HT-29 (cell line): ENCODE measurements around the gene LYSMD2. TPM values are rescaled to one million over a fixed set of nuclear protein-coding genes. Genes with fewer than 3 reads are reported as not detected.

Experiments
- DNase-seq: peaks from one replicate; pipeline ENCODE4 v3.0.0-alpha.2; 2015; ENCODE audit warnings: low spot score
- total RNA-seq: library from RNA; depleted of rRNA; stranded (reverse); fragments of >200 nt; shearing (Covaris generic); gene quantifications from 2 replicates; pipeline ENCODE4 v1.2.3, GENCODE V29; 2014

The LYSMD2 gene
- total RNA-seq, 1 experiment from 2014 or later, result 13.2 TPM

DNA sequence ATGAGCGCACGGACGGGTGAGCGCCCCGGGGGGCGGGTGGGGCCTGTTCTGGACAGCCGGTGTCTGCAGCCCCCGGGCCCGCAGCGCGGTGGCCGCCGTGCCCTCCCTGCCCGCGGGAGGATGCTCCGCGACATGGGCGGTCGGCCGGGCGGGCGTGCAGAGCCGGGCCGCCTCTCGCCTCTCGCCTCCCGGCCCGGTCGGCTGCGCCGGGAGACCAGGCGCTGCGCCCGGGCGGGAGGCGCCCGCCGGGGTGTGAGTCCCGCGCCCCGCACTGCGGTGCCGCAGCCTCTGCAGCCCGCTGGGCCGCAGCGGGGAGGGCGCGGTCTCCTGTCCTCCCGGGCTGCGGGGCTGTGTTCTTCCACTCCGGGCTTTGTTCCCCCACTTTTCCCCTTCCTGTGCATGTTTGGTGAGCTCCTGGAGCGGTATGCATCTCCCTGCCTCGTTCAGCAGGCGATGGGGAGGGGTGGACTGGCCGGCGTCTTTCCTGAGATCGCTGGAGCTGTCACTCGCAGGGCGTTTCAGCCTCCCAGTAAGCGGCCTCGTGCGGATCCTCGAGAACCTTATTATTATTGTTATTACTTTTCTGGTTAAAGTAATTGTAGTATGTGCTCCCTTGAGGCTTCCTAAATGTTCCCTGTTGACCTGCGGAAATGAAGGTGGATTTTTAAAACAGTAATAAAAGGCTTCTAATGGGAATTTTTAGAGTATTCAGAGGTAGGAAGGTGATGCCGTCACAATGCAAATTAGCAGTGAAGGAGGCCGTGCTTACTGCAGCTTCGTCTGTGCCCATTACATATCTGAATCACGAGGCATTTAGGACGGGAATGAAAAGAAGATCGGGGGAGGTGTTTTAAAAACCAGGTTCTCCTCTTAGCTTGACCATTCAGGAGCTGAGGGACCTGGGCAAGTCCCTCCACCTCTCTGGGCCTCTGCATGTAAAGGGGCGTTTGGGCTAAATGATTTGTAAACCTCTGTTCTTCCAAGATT, 14.5 kb upstream of the LYSMD2 start:
- peak; percentile 44 for DNase-seq

DNA sequence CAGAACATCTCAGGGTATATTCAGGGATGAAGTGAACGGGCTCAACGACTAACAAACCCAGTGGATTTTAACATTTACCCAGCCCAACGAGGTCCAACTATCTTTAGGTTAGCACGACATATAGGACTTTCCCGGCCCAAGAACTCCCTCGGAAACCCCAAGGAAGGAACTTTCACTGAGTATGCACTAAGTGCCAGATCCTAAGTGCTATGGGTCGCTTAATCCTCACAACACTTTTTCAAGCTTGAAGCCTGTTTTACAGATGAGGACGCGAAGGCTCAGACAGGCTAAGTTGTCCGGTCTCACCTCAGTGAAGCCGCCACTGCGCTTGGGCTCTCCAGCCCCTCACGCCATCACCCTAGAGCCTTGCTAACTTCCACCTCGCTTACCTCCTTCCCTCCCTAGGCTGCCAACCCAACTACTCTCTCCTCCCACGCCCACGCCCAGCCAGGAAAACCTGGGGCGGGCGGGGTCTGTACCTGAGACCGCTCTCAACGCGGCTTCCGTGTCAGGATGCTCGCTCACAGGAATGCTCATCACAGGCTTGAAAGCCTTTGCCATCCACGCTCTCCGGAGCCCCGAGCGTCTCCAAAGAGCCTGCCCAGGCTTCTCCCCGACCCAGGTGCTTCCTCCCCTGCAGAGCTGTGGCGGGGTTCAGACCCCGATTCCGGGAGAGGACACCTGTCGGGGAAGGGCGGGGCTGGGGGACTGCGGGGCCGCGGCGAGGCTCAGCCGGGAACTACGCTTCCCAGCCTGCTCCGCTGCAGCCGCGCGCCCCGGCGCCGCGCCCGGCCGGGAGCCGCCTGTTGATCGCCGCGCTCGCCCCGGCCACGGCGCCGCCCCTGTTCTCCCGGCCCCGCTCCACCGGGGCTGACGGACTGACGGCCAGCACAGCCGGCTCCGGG, 13.6 kb upstream of the LYSMD2 start, which contains the start of gene TMOD2:
Gene TMOD2 (plus strand): TSS at position 806 of the 905 bp plus-strand sequence. CDS start 14,845 bp downstream, outside the sequence.
- peak; percentile 60 for DNase-seq

DNA sequence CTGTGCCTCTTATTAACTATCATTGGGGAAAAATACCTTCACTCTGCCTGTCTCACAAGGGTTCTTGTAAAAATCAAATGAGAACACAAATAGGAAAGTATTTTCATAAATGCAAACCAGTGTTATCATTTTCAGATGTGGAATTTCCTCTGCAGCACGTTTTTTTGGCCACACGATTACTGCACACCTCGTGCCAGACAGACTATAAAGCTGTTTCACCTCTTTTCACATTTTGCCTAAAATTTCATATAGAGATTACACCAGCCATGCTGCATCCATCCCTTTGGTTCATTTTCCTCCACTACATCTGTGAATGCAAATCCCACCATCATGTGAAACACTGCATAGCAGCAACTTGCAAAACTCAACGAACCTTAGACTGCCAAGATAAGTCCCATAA, 12.7 kb upstream of the LYSMD2 start:
- no peak for DNase-seq

DNA sequence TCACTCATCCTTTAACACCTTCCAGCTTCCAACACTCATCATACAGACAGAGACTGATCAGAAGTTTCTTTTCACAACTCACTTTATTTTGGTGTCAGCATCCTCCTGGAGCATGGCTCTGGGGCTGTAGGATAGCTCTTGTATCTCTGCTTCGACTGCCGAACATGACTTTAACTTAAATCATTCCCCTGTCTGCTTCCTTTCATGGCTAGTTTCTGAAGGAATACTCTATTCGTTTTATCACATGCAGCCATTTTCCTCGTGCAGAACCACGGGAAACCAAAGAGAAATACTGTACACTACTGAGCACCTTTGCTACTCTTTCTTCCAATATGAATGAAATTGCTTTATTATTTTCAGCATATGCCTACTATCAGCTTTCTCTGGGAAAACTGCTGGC, 11.9 kb upstream of the LYSMD2 start:
- DNase-seq, result no peak

DNA sequence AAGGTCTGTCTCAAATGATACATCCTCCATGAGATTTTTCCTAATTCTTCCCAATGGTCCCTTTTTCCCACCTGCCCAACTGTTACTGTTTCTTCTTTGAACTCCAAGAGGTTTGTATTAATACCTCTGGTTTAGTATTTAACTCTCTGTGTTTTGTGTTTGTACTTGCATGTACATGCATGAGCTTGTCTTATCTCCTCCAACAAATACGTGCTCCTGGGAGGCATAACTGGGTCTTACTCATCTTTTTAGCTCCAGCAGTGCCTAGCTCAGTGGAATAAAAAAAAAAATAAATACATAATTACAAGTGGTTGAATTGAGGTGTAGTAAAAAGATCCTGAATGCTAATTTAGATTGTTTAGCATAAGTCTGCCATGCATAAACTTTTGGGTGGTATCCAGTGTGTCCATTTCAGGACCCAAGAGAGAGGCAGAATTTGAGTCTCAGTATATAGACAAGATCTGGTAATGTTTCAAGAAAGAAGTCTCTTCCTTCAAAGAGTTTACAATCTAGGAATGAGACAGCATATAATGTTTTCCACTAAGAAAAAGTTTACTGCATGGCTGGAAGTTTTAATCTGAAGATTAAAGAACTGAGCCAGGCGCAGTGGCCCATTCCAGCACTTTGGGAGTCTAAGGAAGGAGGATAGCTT, 1.7 kb upstream of the LYSMD2 start:
- DNase-seq, result no peak

DNA sequence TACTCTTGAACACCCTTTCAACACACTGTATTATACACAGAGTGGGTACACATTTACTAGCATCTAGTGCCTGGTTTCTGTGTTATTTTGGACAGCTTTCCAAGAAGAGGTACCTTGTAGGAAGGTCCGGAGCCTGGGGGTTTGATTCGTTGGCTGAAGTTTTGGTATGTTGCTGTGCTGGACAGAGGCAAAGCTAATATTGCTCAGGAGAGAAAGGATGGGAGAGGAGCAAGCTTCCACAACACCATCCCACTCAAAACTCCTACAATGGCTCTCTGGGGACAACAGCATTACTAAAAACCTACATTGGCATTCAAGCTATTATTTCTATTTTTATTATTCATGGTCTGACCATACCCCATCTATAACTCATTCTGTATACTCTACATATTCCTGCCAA, 1.1 kb upstream of the LYSMD2 start:
- no peak for DNase-seq

DNA sequence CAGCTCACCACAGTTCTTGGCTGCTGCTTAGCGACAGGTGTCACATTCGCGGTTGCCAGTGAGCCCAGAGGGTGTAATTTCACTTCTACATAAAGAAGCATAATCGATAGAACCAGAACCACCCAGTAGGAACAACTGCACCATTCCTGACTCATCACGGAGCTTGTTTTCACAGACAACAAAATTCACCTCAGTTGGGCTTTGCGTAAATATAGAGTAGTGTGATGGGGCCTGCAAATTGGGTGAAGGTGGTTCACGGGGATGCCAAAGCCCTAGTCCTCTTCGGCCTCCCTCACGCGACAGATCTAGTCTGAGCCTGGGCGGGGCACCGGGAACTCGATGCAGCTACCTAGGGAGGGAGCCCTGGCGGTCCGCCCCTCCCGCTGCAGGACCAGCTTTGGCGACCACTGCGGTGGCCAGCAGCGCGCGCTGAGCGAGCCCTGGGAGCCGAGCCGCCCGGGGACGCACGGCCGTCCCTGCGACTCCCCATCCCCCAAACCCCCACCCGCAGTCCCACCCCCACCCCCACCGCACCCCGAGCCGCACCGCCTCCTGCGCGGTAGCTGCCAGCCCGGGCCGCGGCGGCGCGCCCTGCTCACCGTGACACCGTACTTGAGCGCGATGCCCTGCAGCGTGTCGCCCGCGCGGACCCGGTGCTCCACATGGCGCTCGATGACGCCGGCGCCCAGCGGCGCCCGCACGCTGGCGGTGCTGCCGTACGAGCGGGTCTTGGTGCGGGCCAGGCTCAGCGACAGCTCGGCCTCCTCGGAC, 519 bp downstream of the LYSMD2 start:
- DNase-seq, result peak; percentile 58

DNA sequence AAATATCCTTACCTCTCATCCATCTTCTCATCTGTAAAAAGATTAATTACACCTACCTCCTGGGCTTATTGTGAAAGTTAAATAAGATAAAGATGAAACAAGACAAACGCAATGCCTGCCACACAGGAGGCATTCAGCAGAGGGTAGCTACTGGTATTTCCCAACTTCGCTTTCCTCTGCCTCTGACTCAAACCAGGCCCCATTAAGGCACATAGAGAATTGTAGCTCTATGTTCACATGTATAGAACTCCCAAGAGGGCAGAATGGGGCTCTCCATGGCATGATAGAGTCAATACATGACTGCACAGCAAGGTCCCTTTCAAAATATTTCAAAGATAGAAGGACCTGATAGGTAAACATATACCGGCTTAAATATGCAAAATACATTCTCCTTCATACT, 1.4 kb downstream of the LYSMD2 start:
- no peak for DNase-seq

DNA sequence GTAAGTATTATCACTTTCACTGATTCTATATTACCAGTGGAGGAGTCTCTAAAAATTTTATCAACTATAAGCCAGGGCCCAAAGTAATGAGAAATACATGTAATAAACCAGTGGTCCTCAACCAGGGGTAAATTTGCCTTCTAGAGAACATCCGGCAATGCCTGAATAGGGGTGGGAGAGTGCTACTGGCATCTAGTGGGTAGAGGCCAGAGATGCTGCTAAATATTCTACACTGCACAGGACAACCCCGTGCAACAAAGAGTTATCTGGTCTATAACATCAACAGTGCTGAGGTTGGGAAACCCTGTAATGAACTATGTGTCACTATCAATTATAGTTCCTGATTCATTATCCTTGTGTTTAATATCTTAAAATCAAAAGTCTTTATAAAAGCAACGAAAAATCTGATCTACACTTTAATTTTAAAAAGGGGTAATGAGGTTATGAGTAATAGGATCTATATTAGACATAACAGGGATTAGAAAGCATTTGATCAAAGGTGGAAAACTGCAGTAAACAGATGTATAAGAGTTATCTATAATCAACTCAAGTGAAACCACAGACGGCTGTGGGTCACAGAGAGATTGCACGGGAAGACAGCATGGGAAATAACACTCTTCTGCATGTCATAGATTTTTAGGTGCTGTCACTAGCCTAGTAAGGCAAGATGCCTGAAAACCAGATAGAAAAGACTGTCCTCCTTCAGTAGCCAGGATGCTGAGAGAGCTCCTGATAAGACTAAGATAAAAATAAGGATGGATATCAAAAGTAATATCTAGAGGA, 2.0 kb downstream of the LYSMD2 start:
- DNase-seq, result no peak

DNA sequence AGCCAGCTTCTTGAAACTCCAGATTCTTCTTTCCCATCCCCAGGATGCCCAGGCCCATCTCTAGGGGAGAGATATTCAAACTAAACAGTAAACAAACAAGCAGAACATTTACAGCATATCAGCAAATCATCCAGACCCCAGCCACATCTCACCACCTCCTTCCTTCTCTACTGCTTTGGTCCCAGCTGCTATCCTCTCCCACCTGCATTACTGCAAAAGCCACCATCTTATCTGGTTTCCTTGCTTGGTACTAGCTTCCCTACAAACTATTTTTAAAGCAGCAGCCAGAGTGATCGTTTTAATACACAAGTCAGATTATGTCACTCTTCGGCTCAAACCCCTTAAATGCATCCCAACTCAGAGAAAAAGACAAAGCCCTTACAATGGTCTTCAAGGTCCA, 4.8 kb downstream of the LYSMD2 start:
- DNase-seq, result no peak

DNA sequence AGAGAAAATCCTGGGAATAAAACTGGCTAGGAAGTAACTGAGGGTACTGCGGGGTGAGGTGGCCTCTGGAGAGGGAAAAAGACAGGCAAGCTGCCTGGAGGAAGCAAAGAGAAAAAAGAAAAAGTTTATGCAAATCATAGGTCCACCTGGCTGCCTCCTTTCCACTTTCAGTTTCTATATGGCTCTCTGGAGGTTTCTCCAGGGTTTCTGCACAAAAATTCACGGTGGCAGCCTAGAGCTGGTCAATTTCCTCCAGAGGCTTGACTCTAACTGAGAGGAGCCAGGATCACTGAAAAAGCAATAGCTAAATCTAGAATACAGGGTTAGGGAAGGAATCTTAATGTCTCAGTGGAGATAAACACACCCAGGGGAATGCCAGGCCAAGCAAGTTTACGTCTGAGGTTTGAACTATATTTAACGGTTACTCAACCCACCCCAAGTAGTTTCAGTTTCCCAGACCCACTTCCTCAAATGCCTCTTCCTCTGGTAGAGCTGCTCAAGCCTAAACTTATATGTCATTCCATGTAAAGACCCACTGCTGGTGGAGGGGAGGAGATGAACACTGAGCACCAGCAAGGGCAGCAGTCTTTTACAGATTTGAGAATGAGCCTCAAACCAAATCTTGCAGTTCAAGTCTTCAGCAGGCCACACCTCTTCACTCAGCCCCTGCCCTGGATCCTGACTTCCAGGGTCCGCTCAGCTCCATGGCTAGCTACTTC, 5.7 kb downstream of the LYSMD2 start:
- peak; percentile 56 for DNase-seq

DNA sequence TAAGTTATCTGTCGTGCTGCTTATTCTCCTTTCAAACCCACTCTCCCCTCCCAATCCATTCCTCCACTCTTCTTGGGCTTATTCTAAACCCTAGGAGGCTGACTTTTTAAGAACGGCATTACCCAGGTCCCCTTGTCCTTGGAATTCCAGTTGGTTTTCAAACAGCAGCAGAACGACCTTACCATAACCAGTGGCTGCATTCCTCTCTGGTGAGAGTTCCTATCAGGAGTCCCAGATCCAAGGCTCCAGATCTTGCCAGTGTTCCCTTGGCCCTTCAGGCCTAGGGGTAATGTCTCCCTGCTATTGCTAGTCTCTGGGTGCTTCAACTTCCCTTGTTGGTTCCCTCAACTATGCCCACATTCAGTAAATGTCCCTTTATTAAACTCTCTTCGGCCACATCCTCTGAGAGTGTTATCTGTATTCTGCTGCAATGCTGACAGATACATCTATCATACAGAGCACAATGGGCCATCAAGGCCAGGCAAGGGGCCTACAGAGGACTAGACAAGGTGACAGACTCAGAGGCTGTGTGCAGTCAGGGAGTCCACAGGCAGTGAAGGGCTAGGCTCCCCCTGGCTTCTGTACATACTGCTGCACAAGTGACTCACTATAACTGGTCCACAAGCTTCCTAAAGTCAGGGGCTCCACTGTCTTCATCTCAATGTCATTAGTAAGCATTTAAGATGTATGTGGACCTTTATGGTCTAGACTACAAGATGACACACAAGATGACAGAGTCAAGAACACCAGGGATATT, 10.1 kb downstream of the LYSMD2 start:
- DNase-seq, result no peak

DNA sequence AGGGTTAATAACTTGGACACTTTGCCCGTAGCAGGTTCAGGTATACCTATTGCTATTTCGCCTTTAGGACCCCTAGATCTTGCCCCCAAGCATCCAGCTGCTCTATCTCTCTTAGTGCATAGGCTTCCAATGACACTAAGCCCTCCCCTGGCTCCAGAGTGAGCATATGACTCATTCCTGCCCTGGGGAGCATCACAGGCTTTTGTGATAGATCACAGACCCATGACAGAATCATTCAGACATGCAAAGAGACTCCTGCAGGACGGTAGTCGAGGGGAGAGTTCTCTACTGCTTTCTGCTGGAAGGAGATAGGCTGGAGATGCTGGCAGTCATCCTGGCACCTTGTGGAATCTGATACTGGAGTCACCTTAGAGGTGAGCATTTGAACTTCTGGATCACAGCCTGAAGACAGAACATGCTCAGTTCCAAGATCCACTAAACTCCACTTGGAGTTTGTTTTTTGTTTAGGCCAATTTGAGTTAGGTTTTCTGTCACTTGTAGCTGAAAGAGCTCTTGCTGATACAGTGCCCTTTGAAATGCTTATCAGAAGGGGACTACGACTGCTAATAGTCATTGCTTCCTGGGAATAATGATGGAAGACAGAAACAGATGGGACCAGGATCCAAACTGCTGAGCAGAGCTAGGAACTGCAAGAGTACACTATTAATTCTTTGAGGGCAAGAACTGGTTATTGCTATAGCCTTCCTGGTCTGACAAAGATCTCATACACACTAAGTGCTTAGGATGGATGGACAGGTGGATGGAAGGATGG, 11.0 kb downstream of the LYSMD2 start:
- DNase-seq, result no peak

DNA sequence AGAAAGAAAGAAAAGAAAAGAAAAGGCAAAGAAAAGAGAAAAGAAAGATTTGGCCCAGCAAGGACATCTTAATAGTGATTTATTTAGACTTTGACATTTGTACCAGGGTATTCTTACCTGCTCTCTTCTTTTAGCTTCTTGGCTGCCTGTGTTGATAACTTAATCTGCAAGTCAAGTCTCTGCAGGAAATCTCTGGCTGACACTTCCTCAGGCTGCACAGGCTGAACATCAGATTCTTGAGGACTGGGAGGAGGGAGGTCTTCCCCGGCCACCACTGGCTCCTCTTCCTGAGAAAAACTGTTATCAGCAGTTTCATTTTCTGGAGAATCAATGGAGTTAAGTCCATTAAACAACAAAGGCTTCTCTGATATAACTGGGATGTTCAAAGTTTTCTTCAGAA, 12.8 kb downstream of the LYSMD2 start:
- DNase-seq, result no peak

DNA sequence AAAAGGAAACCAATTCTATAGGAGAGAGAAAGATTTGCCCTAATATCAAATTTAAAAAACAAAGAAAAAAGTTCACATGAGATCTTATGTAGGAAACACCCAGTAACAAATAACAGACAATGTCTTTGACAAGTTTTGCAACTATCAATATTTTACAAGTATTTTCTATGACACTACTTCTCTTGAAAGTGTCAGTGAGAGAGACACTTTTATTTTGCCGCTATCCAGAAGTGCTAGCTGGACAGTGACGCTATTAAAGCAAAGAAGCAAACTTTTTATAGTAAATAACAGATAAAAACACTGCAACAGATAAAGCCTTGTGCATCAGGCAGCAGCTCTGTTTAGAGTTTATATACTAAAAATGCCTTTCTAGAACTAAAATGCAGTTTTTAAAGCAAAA, 13.3 kb downstream of the LYSMD2 start:
- DNase-seq, result no peak

DNA sequence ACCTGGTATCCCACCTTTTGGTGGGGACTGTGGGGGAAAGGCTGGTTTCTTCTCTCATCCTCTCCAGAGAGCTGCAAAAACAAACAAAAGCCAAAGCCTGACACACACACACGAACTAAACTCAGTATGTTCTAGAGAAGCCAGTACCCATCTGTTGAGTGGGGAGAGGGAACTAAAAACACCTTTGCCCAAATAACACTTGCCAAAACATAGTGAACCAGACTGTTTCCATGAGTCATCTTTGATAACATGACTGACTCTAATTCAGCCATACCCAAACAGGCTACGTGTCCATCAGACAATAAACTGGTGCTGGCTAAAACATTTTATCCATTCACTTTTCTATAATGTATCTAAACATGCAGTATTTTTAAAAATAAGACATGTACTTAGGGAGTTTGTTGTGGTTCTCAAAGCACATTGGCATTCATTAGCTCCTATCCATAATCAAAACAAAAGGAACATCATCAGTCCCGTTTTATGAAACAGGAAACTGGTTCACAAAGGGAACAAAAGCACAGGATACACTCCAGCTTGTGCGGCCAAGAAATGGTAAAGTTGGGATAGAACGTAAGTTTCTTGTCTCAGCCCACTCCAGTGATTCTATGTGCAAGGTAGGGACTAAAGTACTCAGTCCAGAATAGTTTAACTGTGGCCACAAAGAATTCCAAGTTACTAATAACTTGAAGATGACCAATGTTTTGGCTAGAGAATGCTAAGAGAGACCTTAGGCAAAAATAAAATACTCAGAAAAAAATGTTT, 16.1 kb downstream of the LYSMD2 start:
- DNase-seq, result no peak
